B cell (primary cell): ENCODE data around the gene BHLHE41. TPM values are rescaled to one million over a fixed set of nuclear protein-coding genes. Genes with fewer than 3 reads are reported as not detected.

ENCODE experiments used
- ATAC-seq: fragments of 200-7000 bp; cut with Tn5 transposase; one replicate; pipeline ENCODE4 v1.10.0; 2021; ENCODE audit warnings: low read depth, mild to moderate bottlenecking, moderate number of reproducible peaks, moderate library complexity
- CTCF ChIA-PET: fragments of 350-600 bp; sonication (Branson Sonifier 250); formaldehyde crosslinking; loops from one replicate; lab custom pipeline; 2021; ENCODE audit warnings: antibody characterized with exemption, inconsistent platforms; lab: Charles Lee
- POLR2A ChIA-PET: fragments of 350-600 bp; sonication (Branson Sonifier 250); formaldehyde crosslinking; loops from one replicate; lab custom pipeline; 2021; ENCODE audit warnings: antibody characterized with exemption; lab: Charles Lee
- DNase-seq: peaks from one replicate; pipeline ENCODE4 v3.0.0; 2013
- H2AFZ ChIP-seq: 2 replicates; pipeline ENCODE4 v1.6.1; 2012; ENCODE audit warnings: mild to moderate bottlenecking, low read depth, low read length; ENCODE audit not compliant: insufficient read depth, poor library complexity, severe bottlenecking
- H3K27ac ChIP-seq, 2 donors: 1 replicate in 1 of 2; 2 replicates in 1 of 2; pipeline ENCODE4 v1.5.1; 2012 to 2013; ENCODE audit warnings: low read length in 2 of 2, mild to moderate bottlenecking in 2 of 2, moderate library complexity in 1 of 2
- H3K27me3 ChIP-seq, 4 experiments: fragments of 200-600 bp in 1 of 4; sonication (generic) in 1 of 4; replicated peaks in 1 of 4; 1 replicate in 2 of 4; 2 replicates in 2 of 4; pipeline versions ENCODE4 v1.6.1 to v1.7.0; 2013 to 2016; ENCODE audit warnings: low read length in 3 of 4, mild to moderate bottlenecking in 2 of 4, mixed read lengths in 1 of 4, moderate library complexity in 1 of 4; ENCODE audit not compliant: insufficient read depth in 4 of 4, control insufficient read depth in 3 of 4; ENCODE audit errors: control extremely low read depth in 1 of 4
- H3K36me3 ChIP-seq, 2 experiments: replicated peaks in 1 of 2; 1 replicate in 1 of 2; 2 replicates in 1 of 2; pipeline versions ENCODE4 v1.6.1 to v1.7.1; 2013; ENCODE audit warnings: low read length in 1 of 2; ENCODE audit not compliant: insufficient read depth in 2 of 2, control insufficient read depth in 1 of 2; ENCODE audit errors: control extremely low read depth in 1 of 2, extremely low read depth in 1 of 2
- H3K4me1 ChIP-seq, 2 donors: fragments of 200-600 bp in 1 of 2; sonication (generic) in 1 of 2; 1 replicate in 1 of 2; 2 replicates in 1 of 2; pipeline versions ENCODE4 v1.5.1 to v1.6.1; 2013 to 2017; ENCODE audit warnings: low read length in 2 of 2; ENCODE audit not compliant: control insufficient read depth in 2 of 2, insufficient read depth in 2 of 2
- H3K4me2 ChIP-seq: replicated peaks from 2 replicates; pipeline ENCODE3; 2012; ENCODE audit warnings: mild to moderate bottlenecking, low read depth, low read length; ENCODE audit not compliant: poor library complexity, severe bottlenecking
- H3K4me3 ChIP-seq, 5 experiments: fragments of 200-600 bp in 1 of 5; sonication (generic) in 1 of 5; 1 replicate in 3 of 5; 2 replicates in 2 of 5; pipeline versions ENCODE4 v1.5.1 to v1.7.0; 2011 to 2016; ENCODE audit warnings: low read length in 4 of 5, mild to moderate bottlenecking in 4 of 5, low read depth in 2 of 5, control low read depth in 1 of 5, moderate library complexity in 1 of 5; ENCODE audit not compliant: insufficient read depth in 1 of 5; ENCODE audit errors: control extremely low read depth in 1 of 5, extremely low read depth in 1 of 5
- H3K79me2 ChIP-seq: fragments of 200-600 bp; sonication (generic); one replicate; pipeline ENCODE4 v1.6.0; 2016; ENCODE audit warnings: low read length; ENCODE audit not compliant: control insufficient read depth, insufficient read depth
- H3K9ac ChIP-seq: fragments of 200-600 bp; sonication (generic); 2 replicates; pipeline ENCODE4 v1.6.1; 2017; ENCODE audit warnings: mild to moderate bottlenecking, low read length, moderate library complexity
- H3K9me3 ChIP-seq, 3 donors: one replicate each; pipeline versions ENCODE4 v1.6.1 to v1.7.1; 2013; ENCODE audit warnings: low read length in 2 of 3; ENCODE audit not compliant: control insufficient read depth in 2 of 3, insufficient read depth in 1 of 3; ENCODE audit errors: control extremely low read depth in 1 of 3
- H4K20me1 ChIP-seq: 2 replicates; pipeline ENCODE4 v1.6.0; 2012; ENCODE audit warnings: mild to moderate bottlenecking, low read length; ENCODE audit not compliant: insufficient read depth, control insufficient read depth, poor library complexity, severe bottlenecking
- H3K27ac Mint-ChIP-seq: one replicate; pipeline ENCODE4 v1.8.0; 2021; ENCODE audit warnings: mixed read lengths
- H3K27me3 Mint-ChIP-seq: one replicate; pipeline ENCODE4 v1.8.0; 2021; ENCODE audit warnings: mixed read lengths
- H3K4me1 Mint-ChIP-seq: one replicate; pipeline ENCODE4 v1.8.0; 2021; ENCODE audit warnings: mixed read lengths
- H3K4me3 Mint-ChIP-seq: one replicate; pipeline ENCODE4 v1.8.0; 2021; ENCODE audit warnings: mixed read lengths
- H3K9me3 Mint-ChIP-seq: one replicate; pipeline ENCODE4 v1.8.0; 2022; ENCODE audit warnings: mixed read lengths; ENCODE audit not compliant: insufficient read depth
- EZH2 ChIP-seq: IDR thresholded peaks from 2 replicates; pipeline ENCODE4 v1.6.1; 2012; ENCODE audit warnings: borderline replicate concordance, low read depth, mild to moderate bottlenecking, moderate library complexity, low read length; ENCODE audit not compliant: insufficient read depth, poor library complexity, severe bottlenecking
- intact Hi-C: fragments of 100-400 bp; cut with micrococcal nuclease; formaldehyde crosslinking; loops from one replicate; pipeline ENCODE4 v1.10.0; 2022
- polyA plus RNA-seq: library from polyadenylated mRNA; depleted of rRNA; stranded (reverse); fragments of >200 nt; gene quantifications from 2 replicates; pipeline ENCODE4 v1.2.3, GENCODE V29; 2012
- total RNA-seq, 2 donors: library from RNA; stranded (reverse); fragments of 120-200 nt in 1 of 2; gene quantifications; 1 replicate in 1 of 2; 2 replicates in 1 of 2; pipeline versions ENCODE4 v1.2.3 to v1.2.4, GENCODE V29; 2013 to 2022
- TF ChIP-seq, protein P1 (sequence below): fragments of 200-600 bp; IDR thresholded peaks from one replicate; pipeline ENCODE4 v1.8.0; 2022; ENCODE audit warnings: antibody characterized with exemption, mild to moderate bottlenecking

BHLHE41 gene
- total and polyA plus RNA-seq, 2 donors (not counting 1 experiment from before 2014, with no cell fraction given), result 12.0 to 57.2 TPM

GRCh38 chr12:26134540-26134939 lies 9.7 kb upstream of the BHLHE41 start:
- ATAC-seq (no peak), DNase-seq (no peak)
- CTCF ChIA-PET, result interaction anchor here (0.9 to 1.4 kb wide), 4 partner anchors 9 to 20 kb away, joined by 3 read pairs; partner anchors contain the start of gene BHLHE41
- Mint-ChIP-seq H3K4me1 (peaks cover 62% of the 10 kb centered on the region), H3K27me3 (no peaks in the 10 kb centered on the region), H3K27ac (peak overlapping the region; percentile 75), H3K4me3 (no peak overlapping the region), H3K9me3 (no peaks in the 10 kb centered on the region)
- no peak overlapping the region for H3K4me3 ChIP-seq
- H3K27me3 ChIP-seq, result no peaks in the 10 kb centered on the region
- POLR2A ChIA-PET, result interaction anchor here (1.2 kb wide), 1 partner anchor 15 kb away, joined by 4 read pairs; no protein-coding TSS in a partner anchor
- no peak overlapping the region for H3K27ac ChIP-seq
- H2AFZ ChIP-seq, result no peak overlapping the region
- H4K20me1 ChIP-seq, result no peaks in the 10 kb centered on the region
- TF ChIP-seq, protein P1, sequence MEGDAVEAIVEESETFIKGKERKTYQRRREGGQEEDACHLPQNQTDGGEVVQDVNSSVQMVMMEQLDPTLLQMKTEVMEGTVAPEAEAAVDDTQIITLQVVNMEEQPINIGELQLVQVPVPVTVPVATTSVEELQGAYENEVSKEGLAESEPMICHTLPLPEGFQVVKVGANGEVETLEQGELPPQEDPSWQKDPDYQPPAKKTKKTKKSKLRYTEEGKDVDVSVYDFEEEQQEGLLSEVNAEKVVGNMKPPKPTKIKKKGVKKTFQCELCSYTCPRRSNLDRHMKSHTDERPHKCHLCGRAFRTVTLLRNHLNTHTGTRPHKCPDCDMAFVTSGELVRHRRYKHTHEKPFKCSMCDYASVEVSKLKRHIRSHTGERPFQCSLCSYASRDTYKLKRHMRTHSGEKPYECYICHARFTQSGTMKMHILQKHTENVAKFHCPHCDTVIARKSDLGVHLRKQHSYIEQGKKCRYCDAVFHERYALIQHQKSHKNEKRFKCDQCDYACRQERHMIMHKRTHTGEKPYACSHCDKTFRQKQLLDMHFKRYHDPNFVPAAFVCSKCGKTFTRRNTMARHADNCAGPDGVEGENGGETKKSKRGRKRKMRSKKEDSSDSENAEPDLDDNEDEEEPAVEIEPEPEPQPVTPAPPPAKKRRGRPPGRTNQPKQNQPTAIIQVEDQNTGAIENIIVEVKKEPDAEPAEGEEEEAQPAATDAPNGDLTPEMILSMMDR, result no peak
- no peak for TF ChIP-seq EZH2
- H3K9me3 ChIP-seq, result no peaks in the 10 kb centered on the region
- H3K4me2 ChIP-seq, result no peak overlapping the region
- intact Hi-C loops, result no loop called here
- H3K36me3 ChIP-seq, result no peaks in the 10 kb centered on the region
- H3K4me1 ChIP-seq, result peaks cover 29 to 59% of the 10 kb centered on the region in 2 donors
- H3K9ac ChIP-seq, result no peak overlapping the region
- no peaks in the 10 kb centered on the region for H3K79me2 ChIP-seq

DNA sequence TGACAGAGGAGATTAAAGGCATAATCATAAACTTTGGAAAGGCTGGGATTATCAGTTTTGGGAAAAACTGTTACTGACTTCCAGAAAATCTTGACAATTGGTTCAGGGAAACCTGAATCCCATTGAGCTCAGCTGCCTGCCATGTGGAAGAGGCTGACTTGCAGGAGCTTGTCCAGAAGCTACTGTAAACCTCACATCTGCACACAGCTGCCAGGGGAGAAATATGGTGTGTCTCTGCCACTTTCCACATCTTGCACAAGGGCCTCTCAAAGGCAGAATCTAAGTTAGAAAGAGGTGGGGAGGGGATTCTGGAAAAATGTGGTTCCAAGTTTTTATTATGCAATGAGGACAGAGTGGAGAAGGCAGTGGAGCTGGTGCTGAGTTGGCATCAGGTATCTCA lies 8.7 kb upstream of the BHLHE41 start:
- Mint-ChIP-seq H3K9me3 (no peaks in the 10 kb centered on the region), H3K4me1 (peaks cover 62% of the 10 kb centered on the region), H3K27me3 (no peaks in the 10 kb centered on the region), H3K27ac (no peak overlapping the region), H3K4me3 (no peak overlapping the region)
- ATAC-seq, result no peak
- Histone ChIP-seq H3K4me3 (no peak overlapping the region), H3K4me1 (peaks cover 29 to 59% of the 10 kb centered on the region in 2 donors), H3K27ac (no peak overlapping the region), H3K36me3 (no peaks in the 10 kb centered on the region), H3K9ac (no peak overlapping the region), H3K4me2 (no peak overlapping the region), H3K9me3 (no peaks in the 10 kb centered on the region), H4K20me1 (no peaks in the 10 kb centered on the region), H3K79me2 (no peaks in the 10 kb centered on the region), H2AFZ (no peak overlapping the region), H3K27me3 (no peaks in the 10 kb centered on the region)
- no peak for DNase-seq
- intact Hi-C loops, result no loop called here
- POLR2A ChIA-PET, result interaction anchor here (1.0 kb wide), 1 partner anchor 9 kb away, joined by 4 read pairs; the partner anchor contains the start of gene BHLHE41
- no peak for TF ChIP-seq EZH2
- TF ChIP-seq, protein P1, result no peak
- CTCF ChIA-PET, result interaction anchor here (1.1 to 1.5 kb wide), 2 partner anchors 10 to 15 kb away, joined by 3 to 7 read pairs; no protein-coding TSS in a partner anchor
